AG10803 (cell line): ENCODE results near the gene BCKDK.

Experiments
- DNase-seq: peaks from one replicate; pipeline ENCODE4 v3.0.0; 2010; ENCODE audit warnings: low read depth
- H3K4me3 ChIP-seq: 2 replicates; pipeline ENCODE4 v1.5.1; 2011; ENCODE audit warnings: mild to moderate bottlenecking, low read length, control low read depth
- TF ChIP-seq, protein P1 (sequence below): conservative IDR thresholded peaks from 2 replicates; pipeline ENCODE4 v1.5.1; 2011; ENCODE audit warnings: mild to moderate bottlenecking, low read length, control low read depth, inconsistent platforms

The BCKDK gene

DNA sequence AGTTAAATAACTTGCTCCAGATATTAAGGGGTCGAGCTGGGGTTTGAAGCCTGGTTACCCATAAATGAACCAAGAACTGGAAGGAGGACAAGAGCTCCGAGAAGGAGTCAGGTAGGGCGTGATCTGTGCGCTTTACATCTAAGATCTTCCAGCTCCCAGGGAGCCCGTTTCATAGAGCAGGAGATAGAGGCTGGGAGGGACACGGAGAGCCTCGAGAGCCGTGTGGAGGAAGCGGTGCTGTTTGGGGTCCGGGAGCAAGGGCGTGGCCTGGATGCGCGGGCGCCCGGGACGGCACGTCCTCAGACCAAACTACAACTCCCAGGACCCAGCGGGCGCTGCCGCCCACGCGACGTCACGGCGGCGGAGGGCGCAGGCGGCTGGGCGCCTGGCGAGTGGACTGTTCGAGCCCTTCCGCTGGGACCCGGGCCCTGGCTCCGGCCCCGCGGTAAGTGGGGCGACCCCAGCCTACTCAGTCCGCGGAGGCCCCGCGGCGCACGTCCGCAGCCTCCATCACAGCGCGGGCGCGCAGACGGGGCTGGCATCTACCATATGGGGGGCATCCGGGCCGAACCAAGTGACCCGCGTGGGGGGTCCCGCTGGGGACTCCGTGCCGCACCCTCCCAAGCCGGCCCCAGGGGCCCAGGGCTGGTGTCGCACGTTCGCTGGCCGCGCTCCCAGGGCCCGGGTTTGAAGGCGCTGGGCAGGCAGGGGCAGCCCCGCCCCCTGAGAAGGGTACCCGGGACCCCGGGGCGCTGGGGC, at the start of gene BCKDK:
TSS of gene BCKDK (plus strand) at position 352 of the 759 bp plus-strand sequence. CDS start 838 bp downstream, outside the sequence.
- peak; percentile 68 for DNase-seq
- TF ChIP-seq, protein P1, sequence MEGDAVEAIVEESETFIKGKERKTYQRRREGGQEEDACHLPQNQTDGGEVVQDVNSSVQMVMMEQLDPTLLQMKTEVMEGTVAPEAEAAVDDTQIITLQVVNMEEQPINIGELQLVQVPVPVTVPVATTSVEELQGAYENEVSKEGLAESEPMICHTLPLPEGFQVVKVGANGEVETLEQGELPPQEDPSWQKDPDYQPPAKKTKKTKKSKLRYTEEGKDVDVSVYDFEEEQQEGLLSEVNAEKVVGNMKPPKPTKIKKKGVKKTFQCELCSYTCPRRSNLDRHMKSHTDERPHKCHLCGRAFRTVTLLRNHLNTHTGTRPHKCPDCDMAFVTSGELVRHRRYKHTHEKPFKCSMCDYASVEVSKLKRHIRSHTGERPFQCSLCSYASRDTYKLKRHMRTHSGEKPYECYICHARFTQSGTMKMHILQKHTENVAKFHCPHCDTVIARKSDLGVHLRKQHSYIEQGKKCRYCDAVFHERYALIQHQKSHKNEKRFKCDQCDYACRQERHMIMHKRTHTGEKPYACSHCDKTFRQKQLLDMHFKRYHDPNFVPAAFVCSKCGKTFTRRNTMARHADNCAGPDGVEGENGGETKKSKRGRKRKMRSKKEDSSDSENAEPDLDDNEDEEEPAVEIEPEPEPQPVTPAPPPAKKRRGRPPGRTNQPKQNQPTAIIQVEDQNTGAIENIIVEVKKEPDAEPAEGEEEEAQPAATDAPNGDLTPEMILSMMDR, result no peak
- H3K4me3 ChIP-seq, result peak within 1 kb of the TSS; percentile 74

DNA sequence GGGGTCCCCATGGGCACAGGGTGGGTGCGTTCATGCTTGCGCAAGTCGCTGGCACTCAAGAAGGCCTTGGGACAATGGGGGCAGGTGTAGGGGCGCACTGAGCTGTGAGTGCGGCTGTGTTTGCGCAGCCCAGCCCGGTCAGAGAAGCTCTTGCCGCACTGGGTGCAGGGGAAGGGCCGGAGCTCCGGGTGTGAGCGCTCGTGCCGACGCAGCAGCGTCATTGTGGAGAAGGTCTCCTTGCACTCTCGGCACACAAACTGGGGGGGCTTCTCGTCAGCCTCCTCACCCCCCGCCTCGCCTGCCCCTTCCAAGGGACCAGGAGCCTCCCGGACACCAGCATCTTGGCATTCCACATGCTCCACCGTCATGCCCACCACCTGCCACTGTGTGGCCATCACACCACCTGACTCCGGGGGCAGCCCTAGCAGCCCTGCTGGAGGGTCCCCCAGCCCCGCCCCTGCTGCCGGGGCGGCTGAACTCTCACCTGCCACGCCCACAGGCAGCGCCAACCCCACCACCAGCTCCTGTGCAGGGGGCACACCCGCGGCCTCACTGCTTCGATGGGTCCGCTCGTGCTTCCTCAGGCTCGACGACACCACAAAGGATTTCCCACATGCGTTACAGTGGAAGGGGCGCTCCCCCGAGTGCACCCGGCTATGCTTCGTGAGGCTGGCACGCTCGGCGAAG, 46.9 kb upstream of the BCKDK start:
- TF ChIP-seq, protein P1, result no peak
- DNase-seq, result no peak
- no peak overlapping the region for H3K4me3 ChIP-seq

DNA sequence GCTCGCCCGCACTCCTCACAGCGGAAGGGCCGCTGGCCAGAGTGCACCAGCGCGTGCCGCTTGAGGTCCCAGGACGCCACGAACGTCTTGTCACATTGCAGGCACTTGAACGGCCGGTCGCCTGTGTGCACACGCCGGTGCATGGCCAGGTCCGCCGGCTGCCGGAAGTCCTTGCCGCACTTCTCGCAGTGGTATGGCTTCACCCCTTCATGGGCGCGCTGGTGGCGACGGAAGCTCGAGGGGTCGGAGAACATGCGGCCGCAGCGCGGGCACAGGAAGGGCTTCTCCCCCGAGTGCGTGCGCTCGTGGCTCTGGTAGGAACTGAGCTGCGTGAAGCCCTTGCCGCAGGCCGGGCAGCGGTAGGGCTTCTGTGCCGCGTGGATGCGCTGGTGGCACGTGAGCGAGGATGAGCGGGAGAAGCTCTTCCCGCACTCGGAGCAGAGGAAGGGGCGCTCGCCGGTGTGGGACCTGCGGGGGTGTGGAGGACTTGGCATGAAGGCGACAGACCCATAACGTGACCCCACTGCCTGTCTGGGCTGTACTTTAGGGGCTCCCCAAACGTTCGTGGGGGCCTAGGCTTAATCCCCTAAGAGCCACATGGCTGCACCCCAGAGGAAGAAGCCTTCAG, 46.3 kb upstream of the BCKDK start:
- TF ChIP-seq, protein P1, result no peak
- DNase-seq, result no peak
- no peak overlapping the region for H3K4me3 ChIP-seq

DNA sequence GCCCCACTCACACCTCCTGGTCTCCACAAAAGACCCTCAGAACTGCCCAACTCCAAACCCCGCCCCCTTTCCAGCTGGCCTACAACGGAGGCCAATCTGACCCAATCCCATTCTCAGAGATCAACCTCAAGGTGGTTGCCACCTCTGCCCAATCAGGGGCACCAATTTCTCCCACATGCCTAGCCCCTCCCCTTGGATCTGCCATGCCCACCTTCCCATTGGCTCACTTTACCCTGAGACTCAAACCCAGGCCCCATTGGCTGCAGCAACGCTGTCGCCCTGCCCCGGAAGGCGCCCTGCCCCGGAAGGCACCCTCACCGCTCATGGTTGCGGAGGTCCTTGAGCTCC, 44.7 kb upstream of the BCKDK start:
- DNase-seq, result no peak
- TF ChIP-seq, protein P1, result no peak
- no peak overlapping the region for H3K4me3 ChIP-seq

DNA sequence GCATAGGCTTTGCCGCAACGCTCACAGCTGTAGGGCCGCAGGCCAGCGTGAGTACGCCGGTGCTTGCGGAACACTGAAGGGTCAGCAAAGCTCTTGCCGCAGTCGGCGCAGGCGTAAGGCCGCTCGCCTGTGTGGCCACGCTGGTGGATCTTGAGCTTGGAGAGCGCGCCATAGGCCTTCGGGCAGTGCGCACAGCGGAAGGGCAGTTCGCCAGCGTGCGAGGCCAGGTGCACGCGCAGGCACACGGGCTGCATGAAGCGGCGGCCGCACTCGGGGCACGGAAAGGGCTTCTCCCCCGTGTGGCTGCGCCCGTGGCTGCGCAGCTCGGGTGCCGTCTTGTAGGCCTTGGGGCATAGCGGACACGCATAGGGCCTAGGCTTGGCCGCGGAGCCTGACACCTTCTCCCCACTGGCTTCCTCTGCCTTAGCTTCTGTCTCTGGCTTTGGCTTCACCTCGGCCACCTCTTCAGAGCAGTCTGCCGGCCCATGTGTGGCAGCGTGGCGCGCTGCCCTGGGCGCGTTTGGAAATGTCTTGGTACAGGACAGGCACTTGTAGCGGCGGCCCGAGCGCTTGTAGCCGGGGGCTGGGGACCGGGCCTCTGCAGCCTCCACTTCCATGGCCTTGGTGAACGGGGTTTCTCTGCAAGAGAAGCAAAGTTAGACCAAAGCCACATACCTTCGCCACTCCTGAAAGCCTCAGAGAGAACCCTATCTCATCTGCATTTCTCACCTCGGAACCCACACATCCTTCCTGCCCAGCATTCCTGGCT, 44.2 kb upstream of the BCKDK start:
- no peak for DNase-seq
- TF ChIP-seq, protein P1, result no peak
- H3K4me3 ChIP-seq, result peak overlapping the region; percentile 44

DNA sequence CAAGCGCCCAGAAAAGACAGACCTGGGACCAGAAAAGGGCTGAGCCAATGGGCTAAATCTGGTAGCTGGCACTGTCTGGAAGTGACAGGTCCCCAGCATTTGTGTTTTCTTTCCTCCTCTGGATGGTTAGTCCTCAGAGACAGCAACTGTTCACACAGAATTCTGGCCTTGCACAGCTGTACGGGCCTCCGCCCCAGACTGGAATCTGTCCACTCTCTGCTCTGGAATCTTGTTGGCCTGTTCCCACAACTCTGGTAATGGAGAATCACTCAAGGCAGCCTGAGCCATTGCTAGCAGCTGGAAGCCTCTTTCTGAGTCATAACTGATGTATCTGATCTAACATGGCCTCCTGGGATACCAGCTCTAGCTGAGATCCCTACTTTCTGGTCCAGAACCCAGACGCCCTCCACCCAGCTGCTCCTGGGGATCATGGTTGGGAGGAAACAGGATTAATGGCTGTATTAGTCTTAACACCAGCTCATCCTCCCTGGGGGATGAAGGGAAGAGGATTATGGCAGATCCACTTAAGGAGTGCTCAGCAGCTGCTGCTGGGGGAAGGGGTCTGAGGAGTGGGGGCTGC, 43.2 kb upstream of the BCKDK start:
- H3K4me3 ChIP-seq, result peak overlapping the region; percentile 44
- TF ChIP-seq, protein P1, result no peak
- DNase-seq, result peak; percentile 97
